Subcutaneous abdominal adipose tissue (tissue), 5 donors: Measurements from ENCODE around the gene IL17C.

Experiments
- H3K27ac ChIP-seq: one replicate; pipeline ENCODE4 v1.7.0; 2013; ENCODE audit warnings: low read depth, mild to moderate bottlenecking, inconsistent platforms, low read length, moderate library complexity
- H3K27me3 ChIP-seq, 5 donors: one replicate each; pipeline ENCODE4 v1.7.0; 2013; ENCODE audit warnings: low read length in 5 of 5, inconsistent platforms in 1 of 5; ENCODE audit not compliant: control insufficient read depth in 5 of 5, insufficient read depth in 4 of 5
- H3K36me3 ChIP-seq, 5 donors: one replicate each; pipeline ENCODE4 v1.7.0; 2013; ENCODE audit warnings: low read length in 5 of 5; ENCODE audit not compliant: control insufficient read depth in 5 of 5, insufficient read depth in 5 of 5
- H3K4me1 ChIP-seq, 5 donors: one replicate each; pipeline ENCODE4 v1.7.0; 2013; ENCODE audit warnings: low read length in 5 of 5, mild to moderate bottlenecking in 3 of 5, moderate library complexity in 1 of 5; ENCODE audit not compliant: control insufficient read depth in 5 of 5, insufficient read depth in 5 of 5
- H3K4me3 ChIP-seq, 5 donors: one replicate each; pipeline ENCODE4 v1.7.0; 2013; ENCODE audit warnings: low read length in 5 of 5, low read depth in 1 of 5
- H3K9ac ChIP-seq, 5 donors: one replicate each; pipeline ENCODE4 v1.7.0; 2013; ENCODE audit warnings: low read length in 5 of 5, mild to moderate bottlenecking in 4 of 5, moderate library complexity in 3 of 5
- H3K9me3 ChIP-seq, 5 donors: one replicate each; pipeline ENCODE4 v1.7.0; 2013; ENCODE audit warnings: low read length in 5 of 5; ENCODE audit not compliant: control insufficient read depth in 5 of 5
- donor health status: healthy.
- donor health status: healthy.
- donor health status: healthy.
- donor health status: healthy.
- donor health status: healthy.

IL17C gene

DNA sequence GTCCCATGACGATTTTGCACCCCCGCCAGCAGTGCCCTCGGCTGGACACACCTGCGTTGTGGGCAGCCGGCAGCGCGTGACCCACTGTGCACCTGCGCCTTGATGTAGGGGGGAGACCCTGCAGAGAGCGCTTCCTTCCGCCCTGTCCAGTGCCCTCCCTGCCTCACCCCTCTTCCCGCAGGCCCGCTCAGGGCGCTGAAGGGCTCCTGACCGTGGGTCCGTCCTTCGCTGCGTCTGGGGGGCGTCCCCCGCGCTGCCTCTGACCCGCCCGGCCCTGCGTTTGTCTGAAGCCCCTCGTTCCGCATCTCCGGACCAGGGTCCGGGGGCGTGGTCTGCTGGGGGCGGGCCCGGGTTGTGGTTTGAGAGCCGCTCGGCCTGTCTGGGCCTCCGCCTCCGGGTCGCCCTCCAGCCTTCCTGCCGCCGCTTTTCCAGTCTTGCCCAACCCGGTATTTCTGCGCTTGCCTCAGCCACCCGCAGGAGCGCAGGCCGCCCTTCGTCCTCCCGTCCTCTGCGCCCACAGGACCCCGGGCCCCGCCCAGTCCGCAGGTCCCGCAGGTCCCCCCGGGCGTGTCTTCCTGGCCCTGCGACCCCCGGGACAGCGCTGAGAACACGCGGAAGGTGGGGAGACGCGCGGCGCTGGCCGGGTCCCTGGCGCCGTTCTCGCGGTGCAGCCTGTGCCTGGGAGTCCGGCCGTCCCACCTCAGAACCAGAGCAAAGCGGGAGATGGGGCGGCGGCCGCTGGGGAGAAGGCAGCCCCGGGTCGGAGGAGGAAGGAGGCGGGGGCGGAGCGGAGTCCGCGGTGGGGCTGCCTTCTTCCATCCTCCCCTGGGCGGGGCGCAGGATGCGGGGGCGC lies 4.0 kb upstream of the IL17C start:
- Histone ChIP-seq H3K27ac (no peak overlapping the region), H3K9me3 (no peaks in the 10 kb centered on the region), H3K36me3 (peaks cover 0 to 39% (median 32%) of the 10 kb centered on the region in 5 donors), H3K4me1 (peaks cover 0 to 26% (median 13%) of the 10 kb centered on the region in 5 donors), H3K27me3 (peaks cover 24 to 38% (median 29%) of the 10 kb centered on the region in 5 donors), H3K4me3 (peak overlapping the region in 4 of 5 donors; percentile 27 to 60 (median 46)), H3K9ac (peak overlapping the region in 1 of 5 donors; percentile 41)

DNA sequence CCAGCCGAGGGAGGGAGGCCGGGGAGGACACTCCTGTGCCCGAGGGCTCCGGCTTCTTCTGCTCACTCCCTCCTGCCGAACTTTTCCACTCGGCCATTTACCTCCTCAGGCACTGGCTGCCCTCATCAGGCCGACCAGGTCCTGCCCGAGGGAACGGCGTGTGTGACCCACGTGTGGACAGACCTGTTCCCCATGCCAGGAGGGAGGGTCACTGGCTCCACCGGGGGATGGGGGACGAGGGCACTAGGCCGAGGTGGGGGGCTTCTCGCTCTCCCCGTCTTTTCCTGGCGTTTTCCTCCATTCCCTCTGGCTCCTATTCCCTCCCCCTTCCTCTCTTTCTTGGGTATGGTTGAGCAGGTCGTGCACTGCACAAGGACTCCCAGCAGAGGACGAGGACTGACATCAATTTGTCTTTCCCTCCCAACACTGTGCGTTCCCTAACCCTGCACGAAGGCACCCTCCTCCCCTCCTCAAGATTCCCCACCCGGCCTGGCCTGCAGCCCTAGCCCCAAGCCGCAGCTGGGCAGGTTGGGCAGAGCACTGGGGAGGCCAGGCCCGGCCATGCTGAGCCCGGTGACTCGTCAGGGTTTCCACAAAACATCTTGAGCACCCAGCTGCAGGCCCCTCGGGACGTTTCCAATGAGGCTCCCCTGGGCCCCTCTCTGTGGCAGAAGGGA lies 3.2 kb upstream of the IL17C start:
- Histone ChIP-seq H3K27ac (no peak overlapping the region), H3K27me3 (peaks cover 31 to 45% (median 36%) of the 10 kb centered on the region in 5 donors), H3K9me3 (no peaks in the 10 kb centered on the region), H3K4me3 (peak overlapping the region in 4 of 5 donors; percentile 27 to 60 (median 46)), H3K9ac (no peak overlapping the region), H3K36me3 (peaks cover 0 to 31% (median 24%) of the 10 kb centered on the region in 5 donors), H3K4me1 (peaks cover 0 to 33% (median 19%) of the 10 kb centered on the region in 5 donors)

DNA sequence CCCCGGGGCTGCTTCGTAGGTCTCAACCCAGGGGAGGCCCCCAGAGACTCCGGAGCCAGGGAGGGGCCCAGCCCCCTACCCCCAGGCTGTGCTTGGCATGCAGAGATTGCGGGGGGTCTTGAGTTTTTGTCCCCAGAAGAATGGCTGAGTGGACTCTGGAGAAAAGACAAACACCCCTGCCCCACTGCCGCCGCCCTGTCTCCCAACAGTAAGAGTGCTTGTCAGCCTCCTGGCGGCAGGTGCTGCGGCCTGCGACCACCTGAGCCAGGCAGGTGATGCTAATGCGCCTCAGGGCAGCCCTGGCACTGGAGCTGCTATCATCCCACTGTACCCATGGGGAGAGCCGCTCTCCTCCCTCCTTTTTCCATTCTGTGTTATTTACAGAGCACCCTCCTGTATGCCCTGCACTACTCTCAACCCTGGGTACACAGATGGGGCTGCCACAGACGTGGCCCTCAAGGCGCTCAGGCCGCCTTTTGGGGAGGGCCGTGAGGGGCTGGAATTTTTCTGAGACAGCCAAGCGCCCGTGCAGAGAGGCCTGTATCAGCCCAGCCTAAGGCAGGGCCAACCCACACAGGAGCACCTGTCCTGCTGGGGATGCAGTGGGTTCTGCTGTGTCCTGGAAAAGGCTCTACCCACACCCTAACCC lies 2.6 kb upstream of the IL17C start:
- H3K27me3 ChIP-seq = peaks cover 38 to 52% (median 42%) of the 10 kb centered on the region in 5 donors
- no peak overlapping the region for H3K9ac ChIP-seq
- no peak overlapping the region for H3K4me3 ChIP-seq
- H3K27ac ChIP-seq = no peak overlapping the region
- peaks cover 0 to 31% (median 19%) of the 10 kb centered on the region in 5 donors for H3K4me1 ChIP-seq
- H3K9me3 ChIP-seq = no peaks in the 10 kb centered on the region
- H3K36me3 ChIP-seq = peaks cover 0 to 26% (median 18%) of the 10 kb centered on the region in 5 donors

DNA sequence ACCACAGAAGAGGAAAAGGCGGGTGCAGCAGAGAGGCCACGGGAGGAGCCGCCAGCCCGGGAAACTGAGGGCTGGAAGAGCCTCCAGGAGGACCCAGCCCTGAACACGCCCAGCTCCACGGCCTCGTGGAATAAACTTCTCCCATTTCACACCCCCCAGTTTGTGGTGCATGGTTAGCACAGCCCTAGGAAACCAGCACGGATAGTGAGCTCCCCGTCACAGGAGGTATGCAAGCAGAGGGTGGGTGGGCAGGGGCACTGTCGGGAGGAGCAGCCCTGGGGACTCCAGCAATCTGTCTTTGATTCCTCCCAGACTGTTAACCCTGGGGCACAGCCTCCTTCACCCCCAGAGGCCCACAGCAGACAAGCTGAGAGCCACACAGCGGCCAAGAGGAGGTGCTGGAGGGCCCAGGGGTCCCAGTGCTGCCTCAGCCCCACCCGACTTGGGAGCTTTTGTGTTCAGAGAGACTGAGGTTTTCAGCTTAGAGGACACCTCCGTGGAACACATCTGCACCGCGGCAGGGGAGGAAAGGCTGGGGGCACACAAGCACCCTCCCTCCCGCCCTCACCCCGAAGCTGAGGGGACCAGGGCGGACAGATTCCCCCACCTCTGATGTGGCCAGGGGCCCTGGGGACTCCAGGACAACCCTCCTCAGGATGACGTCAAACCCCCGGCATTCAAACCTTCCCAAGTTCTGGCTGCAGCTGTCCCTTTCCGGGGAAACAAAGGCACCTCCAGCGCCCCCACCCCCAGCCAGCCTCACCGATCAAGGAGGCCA lies 1.7 kb upstream of the IL17C start:
- Histone ChIP-seq H3K9me3 (no peaks in the 10 kb centered on the region), H3K4me1 (peaks cover 0 to 29% (median 17%) of the 10 kb centered on the region in 5 donors), H3K27me3 (peaks cover 39 to 55% (median 46%) of the 10 kb centered on the region in 5 donors), H3K4me3 (no peak overlapping the region), H3K9ac (no peak overlapping the region), H3K27ac (no peak overlapping the region), H3K36me3 (peaks cover 0 to 17% (median 10%) of the 10 kb centered on the region in 5 donors)

DNA sequence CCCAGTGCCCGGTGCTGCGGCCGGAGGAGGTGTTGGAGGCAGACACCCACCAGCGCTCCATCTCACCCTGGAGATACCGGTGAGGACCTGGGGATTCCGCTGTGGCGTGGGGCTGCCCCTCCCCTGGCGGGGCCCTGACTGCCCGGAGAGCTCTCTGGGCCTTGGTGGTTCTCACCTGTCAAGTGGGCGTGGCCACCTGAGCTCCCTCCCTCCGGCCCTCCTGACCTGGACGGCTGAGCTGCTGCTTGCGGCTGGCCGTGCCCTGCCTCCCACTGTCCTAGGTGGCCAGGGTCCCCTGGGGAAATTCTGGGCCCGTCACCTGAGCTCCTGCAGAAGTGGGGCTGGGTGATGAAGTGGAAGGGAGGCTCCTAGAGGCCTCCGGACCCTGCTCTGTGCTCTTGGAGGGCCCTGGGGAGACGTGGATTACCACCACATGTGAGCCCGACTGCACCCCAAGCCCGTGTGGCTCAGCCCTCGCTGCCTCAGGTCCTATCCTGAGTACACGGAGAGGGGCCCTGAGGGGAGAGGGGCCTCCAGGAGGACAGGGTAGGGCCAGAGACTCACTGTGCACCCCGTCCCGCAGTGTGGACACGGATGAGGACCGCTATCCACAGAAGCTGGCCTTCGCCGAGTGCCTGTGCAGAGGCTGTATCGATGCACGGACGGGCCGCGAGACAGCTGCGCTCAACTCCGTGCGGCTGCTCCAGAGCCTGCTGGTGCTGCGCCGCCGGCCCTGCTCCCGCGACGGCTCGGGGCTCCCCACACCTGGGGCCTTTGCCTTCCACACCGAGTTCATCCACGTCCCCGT lies 1.1 kb downstream of the IL17C start:
- H3K9me3 ChIP-seq = no peaks in the 10 kb centered on the region
- H3K4me3 ChIP-seq = no peak overlapping the region
- H3K27me3 ChIP-seq = peaks cover 39 to 47% (median 44%) of the 10 kb centered on the region in 5 donors
- H3K27ac ChIP-seq = no peak overlapping the region
- H3K9ac ChIP-seq = no peak overlapping the region
- peaks cover 0 to 4% (median 0%) of the 10 kb centered on the region in 5 donors for H3K36me3 ChIP-seq
- peaks cover 0 to 21% (median 12%) of the 10 kb centered on the region in 5 donors for H3K4me1 ChIP-seq

DNA sequence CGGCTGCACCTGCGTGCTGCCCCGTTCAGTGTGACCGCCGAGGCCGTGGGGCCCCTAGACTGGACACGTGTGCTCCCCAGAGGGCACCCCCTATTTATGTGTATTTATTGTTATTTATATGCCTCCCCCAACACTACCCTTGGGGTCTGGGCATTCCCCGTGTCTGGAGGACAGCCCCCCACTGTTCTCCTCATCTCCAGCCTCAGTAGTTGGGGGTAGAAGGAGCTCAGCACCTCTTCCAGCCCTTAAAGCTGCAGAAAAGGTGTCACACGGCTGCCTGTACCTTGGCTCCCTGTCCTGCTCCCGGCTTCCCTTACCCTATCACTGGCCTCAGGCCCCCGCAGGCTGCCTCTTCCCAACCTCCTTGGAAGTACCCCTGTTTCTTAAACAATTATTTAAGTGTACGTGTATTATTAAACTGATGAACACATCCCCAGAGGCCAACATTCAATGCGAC lies 1.7 kb downstream of the IL17C start:
- Histone ChIP-seq H3K9ac (no peak overlapping the region), H3K4me3 (no peak overlapping the region), H3K27ac (no peak overlapping the region), H3K27me3 (peaks cover 38 to 45% (median 41%) of the 10 kb centered on the region in 5 donors), H3K9me3 (no peaks in the 10 kb centered on the region), H3K4me1 (peaks cover 0 to 15% (median 5%) of the 10 kb centered on the region in 5 donors), H3K36me3 (peaks cover 0 to 8% (median 0%) of the 10 kb centered on the region in 5 donors)

DNA sequence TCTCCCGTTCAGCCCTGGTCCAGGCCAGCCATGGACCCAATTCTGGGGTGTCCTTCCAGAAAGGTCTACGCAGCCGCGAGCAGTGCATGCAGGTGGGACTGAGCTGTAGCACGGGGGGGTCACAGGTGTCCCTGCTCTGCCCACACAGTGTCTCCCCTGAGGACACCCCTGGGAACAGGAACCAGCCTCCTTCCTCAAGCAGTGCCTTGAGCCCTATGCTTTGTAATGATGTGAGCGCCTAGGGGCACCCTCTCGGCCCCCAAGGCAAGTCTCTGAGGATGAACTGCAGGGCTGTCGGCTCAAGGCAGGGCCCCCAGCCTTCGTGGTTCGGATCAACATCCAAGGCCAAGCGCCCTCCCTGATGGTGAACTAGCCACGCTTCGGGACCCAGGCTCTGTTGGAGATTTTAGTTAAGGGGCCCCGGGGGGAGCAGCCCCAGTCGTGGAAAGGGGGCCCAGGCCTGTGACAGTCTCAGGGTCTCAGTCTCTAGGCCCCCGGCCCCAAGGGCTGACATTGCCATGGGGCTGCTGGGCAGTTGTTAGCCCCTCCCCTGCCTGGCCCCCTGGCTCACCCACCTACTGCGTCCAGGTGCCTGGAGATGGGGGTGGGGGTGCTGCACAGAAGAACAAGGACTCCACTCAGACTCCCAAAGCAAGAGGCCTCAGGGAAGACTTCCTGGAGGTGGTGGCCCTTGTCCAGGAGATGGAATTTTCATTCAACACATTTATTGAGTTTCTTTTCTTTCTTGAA lies 2.3 kb downstream of the IL17C start:
- no peak overlapping the region for H3K4me3 ChIP-seq
- peaks cover 0 to 11% (median 5%) of the 10 kb centered on the region in 5 donors for H3K4me1 ChIP-seq
- peaks cover 33 to 40% (median 38%) of the 10 kb centered on the region in 5 donors for H3K27me3 ChIP-seq

DNA sequence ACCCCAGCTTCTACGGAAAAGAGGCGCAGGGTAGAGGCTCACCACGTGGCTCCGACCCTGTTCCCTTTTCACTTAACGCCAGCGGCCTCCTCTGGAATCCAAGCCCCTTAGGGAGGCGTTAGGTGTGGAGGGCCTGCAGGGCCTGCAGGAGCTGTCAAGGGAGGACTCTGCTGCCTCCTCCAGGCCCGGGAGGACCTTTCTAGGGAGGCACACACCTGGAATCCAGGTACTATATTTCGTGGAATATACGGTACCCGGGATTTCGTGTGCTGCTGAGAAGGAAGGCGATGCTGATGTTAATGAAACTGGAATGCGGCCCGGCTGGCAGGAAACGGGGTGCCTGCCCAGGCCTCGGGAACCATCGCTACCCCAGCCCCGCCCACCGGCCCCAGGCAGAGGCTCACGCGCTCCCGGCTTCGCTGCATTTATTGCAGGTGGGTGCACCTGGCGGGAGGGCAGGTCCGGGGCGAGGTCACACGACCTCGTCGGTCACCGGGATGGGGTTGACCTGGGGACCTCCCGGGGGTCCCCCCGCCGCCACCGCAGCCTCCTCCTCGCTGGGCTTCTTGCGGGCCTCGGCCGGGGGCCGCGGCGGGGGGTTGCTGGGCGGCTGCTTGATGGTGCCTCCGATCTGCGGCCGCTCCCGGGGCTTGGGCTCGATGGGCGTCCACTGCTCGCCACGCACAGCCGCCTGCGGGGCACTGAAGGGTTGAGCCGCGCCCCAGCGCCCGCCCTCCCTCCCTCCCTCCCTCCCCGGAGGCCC lies 4.7 kb downstream of the IL17C start:
- H3K4me1 ChIP-seq = peaks cover 0 to 19% (median 5%) of the 10 kb centered on the region in 5 donors
- H3K27me3 ChIP-seq = peaks cover 28 to 31% (median 29%) of the 10 kb centered on the region in 5 donors

More for the DNA sequence above, 2.3 kb downstream of the IL17C start:
- H3K9me3 ChIP-seq = no peaks in the 10 kb centered on the region
- H3K9ac ChIP-seq = no peak overlapping the region
- H3K27ac ChIP-seq = no peak overlapping the region
- H3K36me3 ChIP-seq = peaks cover 0 to 14% (median 0%) of the 10 kb centered on the region in 5 donors

More for the DNA sequence above, 4.7 kb downstream of the IL17C start:
- peaks cover 0 to 20% (median 0%) of the 10 kb centered on the region in 5 donors for H3K36me3 ChIP-seq
- H3K9me3 ChIP-seq = no peaks in the 10 kb centered on the region
- H3K4me3 ChIP-seq = no peak overlapping the region
- H3K9ac ChIP-seq = no peak overlapping the region
- no peak overlapping the region for H3K27ac ChIP-seq
